ES-I3 (cell line): ENCODE measurements around the gene MAD2L1BP.
"Not testable (repeated sequence)": the region's sequence is repeated elsewhere in the genome, so short reads cannot be mapped to it uniquely, and the experiment has no call there.

Experiments
- H3K36me3 ChIP-seq: 2 replicates; pipeline ENCODE4 v1.6.1; 2013; ENCODE audit warnings: mild to moderate bottlenecking, low read length, control low read depth, moderate library complexity; ENCODE audit not compliant: insufficient read depth
- H3K4me1 ChIP-seq: 2 replicates; pipeline ENCODE4 v1.6.1; 2013; ENCODE audit warnings: mild to moderate bottlenecking, control low read depth, low read length; ENCODE audit not compliant: insufficient read depth
- H3K9ac ChIP-seq: 2 replicates; pipeline ENCODE4 v1.6.1; 2013; ENCODE audit warnings: low read depth, mild to moderate bottlenecking, low read length, moderate library complexity
- H3K9me3 ChIP-seq: 2 replicates; pipeline ENCODE4 v1.6.1; 2013; ENCODE audit warnings: mild to moderate bottlenecking, low read length, moderate library complexity; ENCODE audit not compliant: control insufficient read depth, insufficient read depth

MAD2L1BP gene

GRCh38 chr6:43621078-43621835 lies 14.4 kb upstream of the MAD2L1BP start:
- H3K9me3 ChIP-seq, result no peaks in the 10 kb centered on the region
- peaks cover 31% of the 10 kb centered on the region for H3K36me3 ChIP-seq
- H3K4me1 ChIP-seq, result no peaks in the 10 kb centered on the region
- no peak overlapping the region for H3K9ac ChIP-seq

GRCh38 chr6:43621836-43622180 lies 13.8 kb upstream of the MAD2L1BP start:
- H3K36me3 ChIP-seq, result peaks cover 31% of the 10 kb centered on the region
- no peaks in the 10 kb centered on the region for H3K4me1 ChIP-seq
- no peaks in the 10 kb centered on the region for H3K9me3 ChIP-seq
- no peak overlapping the region for H3K9ac ChIP-seq

GRCh38 chr6:43622541-43622940 lies 13.1 kb upstream of the MAD2L1BP start:
- Histone ChIP-seq H3K36me3 (peaks cover 31% of the 10 kb centered on the region), H3K4me1 (no peaks in the 10 kb centered on the region), H3K9ac (no peak overlapping the region), H3K9me3 (no peaks in the 10 kb centered on the region)

- Histone ChIP-seq H3K36me3 (peaks cover 31% of the 10 kb centered on the region), H3K4me1 (no peaks in the 10 kb centered on the region), H3K9ac (no peak overlapping the region), H3K9me3 (no peaks in the 10 kb centered on the region)
Observed at GRCh38 chr6:43623880-43624785, 11.5 kb upstream of the MAD2L1BP start.

- Histone ChIP-seq H3K36me3 (peaks cover 31% of the 10 kb centered on the region), H3K4me1 (no peaks in the 10 kb centered on the region), H3K9ac (no peak overlapping the region), H3K9me3 (no peaks in the 10 kb centered on the region)
Observed at GRCh38 chr6:43624786-43625288, 10.8 kb upstream of the MAD2L1BP start.

- Histone ChIP-seq H3K9ac (no peak overlapping the region), H3K9me3 (no peaks in the 10 kb centered on the region), H3K36me3 (peaks cover 31% of the 10 kb centered on the region), H3K4me1 (no peaks in the 10 kb centered on the region; the same call in 1 of the 2 replicates)
Observed at GRCh38 chr6:43625393-43625992, 10.1 kb upstream of the MAD2L1BP start.

- Histone ChIP-seq H3K9me3 (no peaks in the 10 kb centered on the region), H3K36me3 (peaks cover 25% of the 10 kb centered on the region), H3K9ac (no peak overlapping the region)
Observed at GRCh38 chr6:43627008-43627825, 8.4 kb upstream of the MAD2L1BP start.

GRCh38 chr6:43628393-43629103 lies 7.1 kb upstream of the MAD2L1BP start:
- Histone ChIP-seq H3K36me3 (peaks cover 16% of the 10 kb centered on the region), H3K9me3 (no peaks in the 10 kb centered on the region), H3K4me1 (peaks cover 5% of the 10 kb centered on the region; the same call in 1 of the 2 replicates), H3K9ac (peak overlapping the region; percentile 91)

More at GRCh38 chr6:43627008-43627825, 8.4 kb upstream of the MAD2L1BP start:
- peaks cover 5% of the 10 kb centered on the region; the same call in 1 of the 2 replicates for H3K4me1 ChIP-seq

- H3K9me3 ChIP-seq, result no peaks in the 10 kb centered on the region
- peak within 1 kb of the TSS; percentile 91 for H3K9ac ChIP-seq
- H3K36me3 ChIP-seq, result peaks cover 11% of the 10 kb centered on the region
- peaks cover 5% of the 10 kb centered on the region; the same call in 1 of the 2 replicates for H3K4me1 ChIP-seq
Observed at GRCh38 chr6:43629104-43629504, 6.5 kb upstream of the MAD2L1BP start, which contains the start of gene GTPBP2. GTPBP2 (minus strand) TSS chr6:43629264; CDS start chr6:43629162, 102 bp downstream.

- Histone ChIP-seq H3K9me3 (no peaks in the 10 kb centered on the region), H3K9ac (peak overlapping the region; percentile 76), H3K4me1 (peaks cover 5% of the 10 kb centered on the region; the same call in 1 of the 2 replicates), H3K36me3 (peaks cover 8% of the 10 kb centered on the region)
Observed at GRCh38 chr6:43629505-43630300, 5.9 kb upstream of the MAD2L1BP start.

GRCh38 chr6:43630980-43631619 lies 4.5 kb upstream of the MAD2L1BP start:
- no peak overlapping the region for H3K9ac ChIP-seq
- no peaks in the 10 kb centered on the region for H3K36me3 ChIP-seq
- H3K9me3 ChIP-seq, result no peaks in the 10 kb centered on the region
- peaks cover 5% of the 10 kb centered on the region; the same call in 1 of the 2 replicates for H3K4me1 ChIP-seq

GRCh38 chr6:43633002-43633401 lies 2.6 kb upstream of the MAD2L1BP start:
- not testable (repeated sequence) for H3K36me3 ChIP-seq, H3K4me1 ChIP-seq, H3K9ac ChIP-seq, H3K9me3 ChIP-seq
